Esophagus muscularis mucosa (tissue), 4 donors: ENCODE measurements around the gene HOXC10. TPM values are rescaled to one million over a fixed set of nuclear protein-coding genes. Genes with fewer than 3 reads are reported as not detected.

Experiments used
- DNase-seq: peaks from one replicate; pipeline ENCODE4 v3.0.0-alpha.2; 2017; ENCODE audit errors: extremely low spot score
- H3K27ac ChIP-seq, 4 donors: fragments of 200-600 bp; sonication (generic); replicated peaks in 1 of 4; 1 replicate in 3 of 4; 2 replicates in 1 of 4; pipeline ENCODE4 v1.5.1; 2016 to 2019; ENCODE audit warnings: mild to moderate bottlenecking in 1 of 4
- H3K27me3 ChIP-seq, 4 donors: fragments of 200-600 bp; sonication (generic); one replicate each; pipeline versions ENCODE4 v1.5.1 to v1.6.0; 2016 to 2019
- H3K36me3 ChIP-seq, 4 donors: fragments of 200-600 bp; sonication (generic); one replicate each; pipeline ENCODE4 v1.5.1; 2016 to 2019
- H3K4me1 ChIP-seq, 4 donors: fragments of 200-600 bp; sonication (generic); one replicate each; pipeline ENCODE4 v1.5.1; 2016 to 2019
- H3K4me3 ChIP-seq, 4 donors: fragments of 200-600 bp; sonication (generic); 1 replicate in 2 of 4; 2 replicates in 2 of 4; pipeline ENCODE4 v1.5.1; 2016 to 2019; ENCODE audit warnings: mild to moderate bottlenecking in 4 of 4, moderate library complexity in 1 of 4
- H3K9me3 ChIP-seq, 4 donors: fragments of 200-600 bp; sonication (generic); 1 replicate in 3 of 4; 2 replicates in 1 of 4; pipeline ENCODE4 v1.5.1; 2016 to 2019
- EP300 ChIP-seq: sonication (generic); formaldehyde crosslinking; IDR thresholded peaks from one replicate; pipeline ENCODE4 v1.6.1; 2017; ENCODE audit warnings: antibody characterized with exemption
- POLR2A ChIP-seq: fragments of 450-650 bp; IDR thresholded peaks from one replicate; pipeline ENCODE4 v1.6.1; 2017; ENCODE audit warnings: antibody characterized with exemption, moderate library complexity, mild to moderate bottlenecking, low read depth
- POLR2AphosphoS5 ChIP-seq, 2 donors: sonication (generic); formaldehyde crosslinking; IDR thresholded peaks; one replicate each; pipeline ENCODE4 v1.6.1; 2017; ENCODE audit warnings: antibody characterized with exemption in 2 of 2
- WGBS: methylation state at CpG from one replicate; pipeline ENCODE4 v1.1.5; 2018; 5-methylcytosine and 5-hydroxymethylcytosine counted together
- intact Hi-C: fragments of 100-400 bp; cut with DNase I; formaldehyde crosslinking; loops from one replicate; pipeline ENCODE4 v1.15.1; 2023
- total RNA-seq, 4 donors: library from RNA; depleted of rRNA; stranded (reverse); fragments of >200 nt; gene quantifications; one replicate each; pipeline versions ENCODE4 v1.1.0 to v1.2.1, GENCODE V29; 2016
- TF ChIP-seq, protein P1 (sequence below), 3 experiments: fragments of 200-600 bp in 2 of 3; fragments of 450-650 bp in 1 of 3; sonication (generic) in 2 of 3; IDR thresholded peaks; one replicate each; pipeline ENCODE4 v1.5.1; 2017 to 2019; ENCODE audit warnings: antibody characterized with exemption in 3 of 3, mild to moderate bottlenecking in 2 of 3, moderate library complexity in 1 of 3

Gene HOXC10
- total RNA-seq, 4 donors from 2014 or later: not detected

DNA sequence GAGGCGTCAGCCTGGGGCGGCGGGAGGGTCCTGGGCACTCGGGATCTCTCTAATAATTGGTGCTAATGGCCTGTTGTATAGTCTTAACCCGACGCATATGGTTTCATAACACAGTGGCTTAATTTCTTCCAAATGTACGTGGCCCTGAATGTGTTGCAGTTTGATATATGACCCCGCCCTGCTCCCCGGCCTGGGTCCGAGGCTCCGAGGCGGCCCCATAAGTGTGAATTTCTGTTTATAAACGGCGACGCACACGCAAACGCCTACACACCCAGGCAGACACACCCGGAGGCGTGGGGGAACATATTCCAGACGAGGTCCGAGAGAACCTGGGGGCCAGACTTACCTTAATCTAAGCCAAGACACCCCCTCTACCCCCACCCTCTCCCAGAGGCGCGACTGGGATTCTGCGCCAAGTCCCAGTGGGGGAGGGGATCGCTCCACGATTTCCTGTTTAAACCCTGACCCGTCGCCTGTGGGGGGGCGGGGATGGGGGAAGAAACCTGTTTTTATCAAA is 33.6 kb downstream of the HOXC10 start:
- intact Hi-C loops: loop anchor here (10.0 kb wide), 1 partner anchor 346 kb away; the partner anchor contains the start of gene GPR84
- WGBS: 37% methylated on average over 29 of the region's 29 CpGs
- peaks cover 22 to 57% (median 44%) of the 10 kb centered on the region in 4 donors for H3K4me1 ChIP-seq

DNA sequence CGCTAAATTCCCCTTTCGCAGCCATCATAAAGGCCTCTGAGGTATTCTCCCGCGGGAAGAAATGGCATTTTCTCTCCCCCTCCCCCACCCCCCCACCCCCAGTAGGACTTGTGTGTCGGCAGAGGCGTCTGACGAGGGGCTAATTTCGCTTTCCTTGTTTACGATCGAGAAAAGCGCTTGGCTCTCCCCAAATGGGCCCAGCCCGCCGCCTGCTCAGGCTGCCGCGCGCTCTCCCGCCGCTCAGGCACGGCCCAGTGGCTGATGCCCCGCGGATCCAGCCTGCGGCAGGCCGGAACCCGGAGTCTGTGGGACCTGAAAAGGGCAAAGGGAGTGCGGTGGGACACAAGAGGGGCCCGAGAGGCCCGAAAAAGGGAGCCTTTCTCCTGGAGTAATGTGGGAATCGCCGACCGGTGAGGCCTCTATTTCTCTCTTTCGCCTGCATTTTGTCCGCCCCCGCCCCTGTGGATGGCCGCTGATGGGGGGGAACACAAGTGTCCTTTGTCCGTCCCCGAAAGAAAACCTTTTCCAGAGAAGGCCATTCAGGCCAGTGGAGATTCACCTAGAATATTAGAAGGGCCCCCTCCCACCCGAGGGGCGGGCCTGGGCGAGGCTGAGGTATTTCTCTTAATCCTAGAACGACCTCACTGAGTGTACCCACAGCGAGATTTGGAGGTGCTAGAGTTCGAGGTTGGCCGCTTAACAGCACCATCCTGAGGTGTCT is 34.3 kb downstream of the HOXC10 start:
- Histone ChIP-seq H3K4me1 (peaks cover 22 to 54% (median 42%) of the 10 kb centered on the region in 4 donors), H3K4me3 (peak overlapping the region in 3 of 4 donors; percentile 24 to 56 (median 48)), H3K36me3 (no peaks in the 10 kb centered on the region), H3K27ac (peak overlapping the region in 1 of 4 donors; percentile 23), H3K27me3 (peaks cover 0 to 100% (median 54%) of the 10 kb centered on the region in 4 donors), H3K9me3 (no peaks in the 10 kb centered on the region)
- WGBS: 54% methylated on average over 34 of the region's 43 CpGs
- DNase-seq: no peak
- intact Hi-C loops: loop anchor here (10.0 kb wide), 1 partner anchor 346 kb away; the partner anchor contains the start of gene GPR84
- TF ChIP-seq EP300: no peak
- TF ChIP-seq POLR2A: no peak
- TF ChIP-seq, protein P1, sequence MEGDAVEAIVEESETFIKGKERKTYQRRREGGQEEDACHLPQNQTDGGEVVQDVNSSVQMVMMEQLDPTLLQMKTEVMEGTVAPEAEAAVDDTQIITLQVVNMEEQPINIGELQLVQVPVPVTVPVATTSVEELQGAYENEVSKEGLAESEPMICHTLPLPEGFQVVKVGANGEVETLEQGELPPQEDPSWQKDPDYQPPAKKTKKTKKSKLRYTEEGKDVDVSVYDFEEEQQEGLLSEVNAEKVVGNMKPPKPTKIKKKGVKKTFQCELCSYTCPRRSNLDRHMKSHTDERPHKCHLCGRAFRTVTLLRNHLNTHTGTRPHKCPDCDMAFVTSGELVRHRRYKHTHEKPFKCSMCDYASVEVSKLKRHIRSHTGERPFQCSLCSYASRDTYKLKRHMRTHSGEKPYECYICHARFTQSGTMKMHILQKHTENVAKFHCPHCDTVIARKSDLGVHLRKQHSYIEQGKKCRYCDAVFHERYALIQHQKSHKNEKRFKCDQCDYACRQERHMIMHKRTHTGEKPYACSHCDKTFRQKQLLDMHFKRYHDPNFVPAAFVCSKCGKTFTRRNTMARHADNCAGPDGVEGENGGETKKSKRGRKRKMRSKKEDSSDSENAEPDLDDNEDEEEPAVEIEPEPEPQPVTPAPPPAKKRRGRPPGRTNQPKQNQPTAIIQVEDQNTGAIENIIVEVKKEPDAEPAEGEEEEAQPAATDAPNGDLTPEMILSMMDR (IDR thresholded peaks at IDR 0.05): no peak
- no peak for TF ChIP-seq POLR2AphosphoS5 (IDR thresholded peaks at IDR 0.05)

More for the DNA sequence above, 33.6 kb downstream of the HOXC10 start:
- Histone ChIP-seq H3K4me3 (peak overlapping the region; percentile 48 to 62 (median 53)), H3K27ac (peak overlapping the region in 3 of 4 donors; percentile 22 to 61 (median 36)), H3K27me3 (peaks cover 0 to 100% (median 52%) of the 10 kb centered on the region in 4 donors), H3K36me3 (no peaks in the 10 kb centered on the region), H3K9me3 (no peaks in the 10 kb centered on the region)
- DNase-seq: no peak
- TF ChIP-seq, protein P1 (IDR thresholded peaks at IDR 0.05): no peak
- no peak for TF ChIP-seq POLR2A
- no peak for TF ChIP-seq EP300
- no peak for TF ChIP-seq POLR2AphosphoS5 (IDR thresholded peaks at IDR 0.05)

DNA sequence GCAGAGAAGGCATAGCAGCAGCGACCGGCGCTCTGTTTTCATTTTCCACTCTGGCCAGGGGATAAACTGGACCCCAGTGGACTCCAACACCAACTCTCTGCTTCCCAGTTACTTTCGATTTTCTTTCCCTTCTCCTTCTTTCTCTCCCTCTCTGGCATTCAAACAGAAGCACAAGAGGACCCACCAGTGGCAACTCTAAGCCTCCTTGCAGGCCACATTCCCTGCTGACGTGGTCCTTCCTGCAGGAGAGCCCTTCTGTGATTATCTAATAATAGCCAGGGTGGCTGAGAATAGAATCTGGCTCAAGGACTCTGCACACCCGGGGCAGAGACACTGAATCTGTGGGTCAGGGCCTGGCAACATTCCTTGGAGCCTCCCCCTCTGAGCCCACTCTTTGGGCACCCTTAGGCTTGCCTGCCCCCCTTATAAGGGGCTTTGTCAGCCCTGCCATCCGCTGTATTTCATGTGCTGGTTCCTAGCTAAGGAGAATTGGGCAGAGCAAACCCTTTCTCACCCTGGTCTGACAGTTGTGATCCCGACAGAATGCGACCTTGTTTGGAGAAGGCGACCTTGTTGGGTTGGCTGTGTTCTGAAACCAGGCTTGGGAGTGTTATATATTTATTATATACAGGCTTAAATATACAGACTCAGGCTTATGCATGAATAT is 35.1 kb downstream of the HOXC10 start:
- 53% methylated on average over 8 of the region's 10 CpGs for WGBS
- Histone ChIP-seq H3K4me3 (no peak overlapping the region), H3K36me3 (no peaks in the 10 kb centered on the region), H3K9me3 (no peaks in the 10 kb centered on the region), H3K27ac (peak overlapping the region in 1 of 4 donors; percentile 23), H3K4me1 (peaks cover 16 to 46% (median 36%) of the 10 kb centered on the region in 4 donors), H3K27me3 (peaks cover 0 to 100% (median 53%) of the 10 kb centered on the region in 4 donors)
- no peak for DNase-seq
- intact Hi-C loops: loop anchor here (10.0 kb wide), 1 partner anchor 345 kb away; the partner anchor contains the start of gene GPR84
- TF ChIP-seq POLR2AphosphoS5 (IDR thresholded peaks at IDR 0.05): no peak
- TF ChIP-seq POLR2A: no peak
- no peak for TF ChIP-seq EP300
- TF ChIP-seq, protein P1 (IDR thresholded peaks at IDR 0.05): no peak

DNA sequence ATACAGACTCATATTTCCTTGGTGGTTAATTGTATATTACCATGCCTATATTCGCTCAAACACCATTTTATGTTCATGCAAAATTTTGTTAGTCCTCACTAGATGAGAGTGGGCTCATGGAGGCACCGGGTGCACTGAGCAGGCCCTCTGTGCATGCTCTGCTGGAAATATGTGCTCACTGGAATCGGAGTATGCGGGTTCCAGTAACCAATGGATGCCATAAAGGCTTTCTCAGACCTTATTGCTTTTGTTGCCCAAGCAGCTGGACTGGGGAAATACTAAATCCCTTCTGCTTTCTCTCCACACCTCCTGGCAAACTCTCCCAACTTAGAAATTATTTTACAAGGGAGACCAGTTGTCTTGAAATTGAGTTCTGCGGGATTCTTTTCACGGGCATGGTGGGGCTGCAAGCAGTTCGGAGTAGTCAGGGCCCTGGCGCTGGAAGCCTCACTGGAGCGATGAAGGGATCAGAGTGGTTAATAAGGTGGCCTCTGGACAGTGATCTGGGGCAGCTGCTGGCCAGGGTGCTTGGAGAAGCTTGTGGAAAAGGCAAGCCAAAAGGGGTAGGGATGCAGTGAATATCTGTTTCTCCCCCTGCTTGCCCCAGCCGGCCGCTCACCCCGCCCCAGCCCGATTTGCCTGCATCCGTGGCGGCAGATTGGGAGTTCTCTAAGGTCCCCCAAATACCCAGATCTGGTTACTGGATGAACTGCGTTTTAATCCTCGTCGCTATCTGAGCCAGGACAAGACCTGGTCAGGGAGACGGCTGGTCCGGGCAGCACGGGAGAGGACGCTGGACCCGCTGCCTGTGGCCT is 35.9 kb downstream of the HOXC10 start:
- peaks cover 16 to 43% (median 36%) of the 10 kb centered on the region in 4 donors for H3K4me1 ChIP-seq
- no peak for TF ChIP-seq POLR2AphosphoS5 (IDR thresholded peaks at IDR 0.05)
- TF ChIP-seq EP300: no peak
- TF ChIP-seq, protein P1 (IDR thresholded peaks at IDR 0.05): no peak
- TF ChIP-seq POLR2A: no peak
- intact Hi-C loops: no loop called here
- DNase-seq: no peak
- peaks cover 0 to 100% (median 52%) of the 10 kb centered on the region in 4 donors for H3K27me3 ChIP-seq
- H3K36me3 ChIP-seq: no peaks in the 10 kb centered on the region
- 84% methylated on average over 22 of the region's 23 CpGs for WGBS
- H3K4me3 ChIP-seq: no peak overlapping the region
- H3K27ac ChIP-seq: no peak overlapping the region
- no peaks in the 10 kb centered on the region for H3K9me3 ChIP-seq
